ENCODE measurements around the gene MSH2.
"Not testable (repeated sequence)": the region's sequence is repeated elsewhere in the genome, so short reads cannot be mapped to it uniquely, and the experiment has no call there.

MSH2 gene

GRCh38 chr2:47402805-47403608, at the start of gene MSH2:
MSH2 (plus strand) TSS chr2:47403156; CDS start chr2:47403192, 36 bp downstream.
- H3K9me3 ChIP-seq (ENCODE audit: insufficient read depth, low read depth, low read length), result no peaks in the 10 kb centered on the region
- H3K27ac ChIP-seq (ENCODE audit: low read length), result peak within 1 kb of the TSS; percentile 93
- H3K27me3 ChIP-seq (ENCODE audit: insufficient read depth, low read length), result no peaks in the 10 kb centered on the region
- H3K4me1 ChIP-seq (ENCODE audit: insufficient read depth, low read length), result peaks cover 11% of the 10 kb centered on the region; the same call in 1 of the 2 replicates
- H3K4me3 ChIP-seq (ENCODE audit: low read length), result peak within 1 kb of the TSS; percentile 94
- peak within 1 kb of the TSS; percentile 94 for H3K9ac ChIP-seq (ENCODE audit: low read depth, low read length)
- H3K36me3 ChIP-seq (ENCODE audit: insufficient read depth, low read depth, low read length), result peaks cover 13% of the 10 kb centered on the region

- Histone ChIP-seq H3K27me3 (ENCODE audit: insufficient read depth, low read length) (no peaks in the 10 kb centered on the region), H3K9me3 (ENCODE audit: insufficient read depth, low read depth, low read length) (no peaks in the 10 kb centered on the region), H3K36me3 (ENCODE audit: insufficient read depth, low read depth, low read length) (no peaks in the 10 kb centered on the region), H3K4me1 (ENCODE audit: insufficient read depth, low read length) (peaks cover 7% of the 10 kb centered on the region; the same call in 1 of the 2 replicates), H3K9ac (ENCODE audit: low read depth, low read length) (no peak overlapping the region), H3K27ac (ENCODE audit: low read length) (no peak overlapping the region), H3K4me3 (ENCODE audit: low read length) (no peak overlapping the region)
These were observed 48.7 kb upstream of the MSH2 start for GRCh38 chr2:47354013-47354847.

DNA sequence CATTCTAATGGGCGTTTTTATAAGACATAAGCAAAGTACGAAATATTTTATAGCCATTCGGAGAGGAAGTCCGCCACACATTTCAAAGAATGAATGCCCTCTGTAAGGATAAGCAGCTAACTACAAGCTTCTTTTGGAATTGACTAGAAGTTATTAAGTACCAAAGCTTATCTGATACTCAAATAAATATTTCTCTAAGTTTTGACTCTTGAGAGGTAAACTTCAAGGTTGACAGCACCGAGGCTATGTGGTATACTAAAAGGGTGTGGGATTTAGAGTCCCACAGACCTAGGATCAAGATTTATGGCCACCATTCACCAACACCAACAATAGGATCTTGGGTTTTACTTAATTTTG, 48.1 kb upstream of the MSH2 start:
- Histone ChIP-seq H3K27me3 (ENCODE audit: insufficient read depth, low read length) (no peaks in the 10 kb centered on the region), H3K9me3 (ENCODE audit: insufficient read depth, low read depth, low read length) (no peaks in the 10 kb centered on the region), H3K36me3 (ENCODE audit: insufficient read depth, low read depth, low read length) (no peaks in the 10 kb centered on the region), H3K4me1 (ENCODE audit: insufficient read depth, low read length) (peaks cover 7% of the 10 kb centered on the region; the same call in 1 of the 2 replicates), H3K27ac (ENCODE audit: low read length) (no peak overlapping the region), H3K9ac (ENCODE audit: low read depth, low read length) (no peak overlapping the region), H3K4me3 (ENCODE audit: low read length) (no peak overlapping the region)

- Histone ChIP-seq H3K4me3 (ENCODE audit: low read length) (no peak overlapping the region), H3K27ac (ENCODE audit: low read length) (no peak overlapping the region), H3K9ac (ENCODE audit: low read depth, low read length) (no peak overlapping the region), H3K36me3 (ENCODE audit: insufficient read depth, low read depth, low read length) (no peaks in the 10 kb centered on the region), H3K4me1 (ENCODE audit: insufficient read depth, low read length) (peaks cover 7% of the 10 kb centered on the region; the same call in 1 of the 2 replicates), H3K27me3 (ENCODE audit: insufficient read depth, low read length) (no peaks in the 10 kb centered on the region), H3K9me3 (ENCODE audit: insufficient read depth, low read depth, low read length) (no peaks in the 10 kb centered on the region)
These were observed 45.5 kb upstream of the MSH2 start for GRCh38 chr2:47357483-47357882.

- H3K9ac ChIP-seq (ENCODE audit: low read depth, low read length), result no peak overlapping the region
- H3K9me3 ChIP-seq (ENCODE audit: insufficient read depth, low read depth, low read length), result no peaks in the 10 kb centered on the region
- no peak overlapping the region for H3K27ac ChIP-seq (ENCODE audit: low read length)
- peaks cover 7% of the 10 kb centered on the region; the same call in 1 of the 2 replicates for H3K4me1 ChIP-seq (ENCODE audit: insufficient read depth, low read length)
- no peak overlapping the region for H3K4me3 ChIP-seq (ENCODE audit: low read length)
- no peaks in the 10 kb centered on the region for H3K27me3 ChIP-seq (ENCODE audit: insufficient read depth, low read length)
- H3K36me3 ChIP-seq (ENCODE audit: insufficient read depth, low read depth, low read length), result no peaks in the 10 kb centered on the region
These were observed 43.5 kb upstream of the MSH2 start for GRCh38 chr2:47359375-47359868.

DNA sequence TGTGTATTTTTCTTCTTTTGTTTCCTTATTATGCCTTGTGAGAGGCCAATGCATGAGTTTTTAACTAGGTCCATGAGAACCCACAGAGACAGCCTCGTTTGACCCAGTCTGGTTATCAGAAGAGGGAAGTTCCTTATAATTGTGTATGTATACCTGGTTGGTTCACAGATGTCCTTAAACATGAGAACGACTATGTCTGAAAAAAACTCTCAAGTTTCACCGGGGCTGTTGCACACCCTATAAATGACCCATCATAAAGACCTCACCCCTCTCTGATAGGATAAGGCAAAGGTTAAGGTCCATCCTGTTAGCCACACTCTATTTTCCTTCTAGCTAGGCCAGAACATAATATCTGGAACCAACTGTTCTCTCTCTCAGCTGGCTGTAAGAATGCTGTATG, 42.7 kb upstream of the MSH2 start:
- H3K27me3 ChIP-seq (ENCODE audit: insufficient read depth, low read length), result no peaks in the 10 kb centered on the region
- no peak overlapping the region for H3K9ac ChIP-seq (ENCODE audit: low read depth, low read length)
- no peak overlapping the region for H3K4me3 ChIP-seq (ENCODE audit: low read length)
- no peaks in the 10 kb centered on the region for H3K36me3 ChIP-seq (ENCODE audit: insufficient read depth, low read depth, low read length)
- peaks cover 7% of the 10 kb centered on the region; the same call in 1 of the 2 replicates for H3K4me1 ChIP-seq (ENCODE audit: insufficient read depth, low read length)
- no peak overlapping the region for H3K27ac ChIP-seq (ENCODE audit: low read length)
- no peaks in the 10 kb centered on the region for H3K9me3 ChIP-seq (ENCODE audit: insufficient read depth, low read depth, low read length)

DNA sequence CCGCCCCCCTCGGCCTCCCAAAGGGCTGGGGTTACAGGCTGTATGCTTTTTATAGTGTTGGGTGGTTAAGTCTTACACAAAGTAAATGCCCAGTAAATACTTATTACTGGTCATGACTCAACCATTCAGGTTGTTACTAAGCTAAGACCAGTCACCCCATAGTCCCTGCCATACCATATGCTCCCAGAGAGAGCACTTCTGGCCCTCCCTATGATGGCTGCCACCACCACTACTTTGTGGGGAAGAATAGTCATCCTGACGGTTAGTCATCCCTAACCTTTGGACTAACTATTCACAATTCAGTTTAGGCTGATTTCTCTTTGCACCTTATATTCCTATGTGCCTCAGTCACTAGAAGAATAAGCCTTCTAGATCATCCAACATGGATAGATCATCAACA, 42.0 kb upstream of the MSH2 start:
- Histone ChIP-seq H3K27ac (ENCODE audit: low read length) (no peak overlapping the region), H3K36me3 (ENCODE audit: insufficient read depth, low read depth, low read length) (no peaks in the 10 kb centered on the region), H3K4me1 (ENCODE audit: insufficient read depth, low read length) (peaks cover 7% of the 10 kb centered on the region; the same call in 1 of the 2 replicates), H3K9me3 (ENCODE audit: insufficient read depth, low read depth, low read length) (no peaks in the 10 kb centered on the region), H3K27me3 (ENCODE audit: insufficient read depth, low read length) (no peaks in the 10 kb centered on the region), H3K4me3 (ENCODE audit: low read length) (no peak overlapping the region), H3K9ac (ENCODE audit: low read depth, low read length) (no peak overlapping the region)

GRCh38 chr2:47361505-47362229, 41.3 kb upstream of the MSH2 start:
- not testable (repeated sequence) for H3K4me3 ChIP-seq (ENCODE audit: low read length); H3K9ac ChIP-seq (ENCODE audit: low read depth, low read length); H3K9me3 ChIP-seq (ENCODE audit: insufficient read depth, low read depth, low read length); H3K27ac ChIP-seq (ENCODE audit: low read length); H3K27me3 ChIP-seq (ENCODE audit: insufficient read depth, low read length); H3K4me1 ChIP-seq (ENCODE audit: insufficient read depth, low read length); H3K36me3 ChIP-seq (ENCODE audit: insufficient read depth, low read depth, low read length)

DNA sequence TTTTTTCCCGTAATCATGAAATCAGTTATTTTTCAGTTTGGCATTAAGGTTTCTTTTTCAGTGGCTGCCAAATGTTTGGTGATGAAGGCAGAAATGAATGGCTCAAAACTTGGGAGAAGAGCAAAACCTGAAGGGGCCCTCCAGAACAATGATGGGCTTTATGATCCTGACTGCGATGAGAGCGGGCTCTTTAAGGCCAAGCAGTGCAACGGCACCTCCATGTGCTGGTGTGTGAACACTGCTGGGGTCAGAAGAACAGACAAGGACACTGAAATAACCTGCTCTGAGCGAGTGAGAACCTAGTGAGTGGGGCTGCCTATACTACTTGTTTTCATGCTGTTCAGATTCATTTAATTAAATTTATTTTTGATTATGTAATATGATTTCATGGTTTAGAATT, 29.2 kb upstream of the MSH2 start:
- no peak overlapping the region for H3K4me3 ChIP-seq (ENCODE audit: low read length)
- no peaks in the 10 kb centered on the region; the same call in 1 of the 2 replicates for H3K4me1 ChIP-seq (ENCODE audit: insufficient read depth, low read length)
- peaks cover 66% of the 10 kb centered on the region for H3K36me3 ChIP-seq (ENCODE audit: insufficient read depth, low read depth, low read length)
- H3K9ac ChIP-seq (ENCODE audit: low read depth, low read length), result no peak overlapping the region
- peaks cover 26% of the 10 kb centered on the region; the same call in 1 of the 2 replicates for H3K27me3 ChIP-seq (ENCODE audit: insufficient read depth, low read length)
- no peaks in the 10 kb centered on the region for H3K9me3 ChIP-seq (ENCODE audit: insufficient read depth, low read depth, low read length)
- no peak overlapping the region for H3K27ac ChIP-seq (ENCODE audit: low read length)

- Histone ChIP-seq H3K27ac (ENCODE audit: low read length) (no peak overlapping the region), H3K9me3 (ENCODE audit: insufficient read depth, low read depth, low read length) (no peaks in the 10 kb centered on the region), H3K36me3 (ENCODE audit: insufficient read depth, low read depth, low read length) (peaks cover 81% of the 10 kb centered on the region), H3K4me1 (ENCODE audit: insufficient read depth, low read length) (no peaks in the 10 kb centered on the region), H3K4me3 (ENCODE audit: low read length) (no peak overlapping the region), H3K27me3 (ENCODE audit: insufficient read depth, low read length) (peaks cover 14% of the 10 kb centered on the region; the same call in 1 of the 2 replicates), H3K9ac (ENCODE audit: low read depth, low read length) (no peak overlapping the region)
These were observed 27.6 kb upstream of the MSH2 start for GRCh38 chr2:47375307-47375706.

DNA sequence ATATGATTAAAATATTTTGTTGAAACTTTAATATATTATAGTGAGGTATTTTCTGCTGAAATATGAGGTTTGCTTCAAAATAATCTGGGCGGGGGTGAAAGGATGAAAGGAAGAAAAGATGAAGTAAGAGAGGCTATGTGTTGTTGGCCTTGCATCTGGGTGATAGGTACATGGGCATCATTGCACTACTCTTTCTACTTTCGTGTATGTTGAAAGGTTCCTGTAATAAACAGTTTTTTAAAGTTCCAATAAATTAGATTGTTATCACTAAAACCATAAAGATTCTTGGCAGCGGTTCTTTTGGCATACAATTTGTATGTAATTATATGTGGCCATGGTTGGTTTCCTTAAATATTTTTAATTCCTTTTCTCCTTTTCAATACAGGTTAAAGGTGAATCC, 23.6 kb upstream of the MSH2 start:
- no peak overlapping the region for H3K9ac ChIP-seq (ENCODE audit: low read depth, low read length)
- H3K27ac ChIP-seq (ENCODE audit: low read length), result no peak overlapping the region
- no peaks in the 10 kb centered on the region for H3K27me3 ChIP-seq (ENCODE audit: insufficient read depth, low read length)
- H3K36me3 ChIP-seq (ENCODE audit: insufficient read depth, low read depth, low read length), result peaks cover 82% of the 10 kb centered on the region
- H3K9me3 ChIP-seq (ENCODE audit: insufficient read depth, low read depth, low read length), result no peaks in the 10 kb centered on the region
- no peak overlapping the region for H3K4me3 ChIP-seq (ENCODE audit: low read length)
- no peaks in the 10 kb centered on the region for H3K4me1 ChIP-seq (ENCODE audit: insufficient read depth, low read length)
